AG04449 (cell line): ENCODE data around the gene SCMH1.

Experiments used
- CTCF ChIA-PET: fragments of 350-600 bp; formaldehyde crosslinking; extraction: SDS; loops from one replicate; lab custom pipeline; 2021; ENCODE audit warnings: antibody characterized with exemption; lab: Yijun Ruan, JAX
- POLR2A ChIA-PET: fragments of 400-600, 350-600 bp; formaldehyde crosslinking; extraction: SDS; loops from one replicate; lab custom pipeline; 2020; ENCODE audit warnings: antibody characterized with exemption, inconsistent platforms; lab: Yijun Ruan, JAX
- DNase-seq: peaks from one replicate; pipeline ENCODE4 v3.0.0-alpha.2; 2010; ENCODE audit warnings: low read depth, low spot score
- H3K4me3 ChIP-seq: 2 replicates; pipeline ENCODE4 v1.5.1; 2011; ENCODE audit warnings: low read depth, mild to moderate bottlenecking, control low read depth, low read length
- CTCF ChIP-seq: IDR thresholded peaks from one replicate; pipeline ENCODE4 v1.5.1; 2011; ENCODE audit warnings: mild to moderate bottlenecking, moderate library complexity, low read length, control low read depth, inconsistent platforms; ENCODE audit not compliant: insufficient read depth; ENCODE audit errors: missing control alignments

Gene SCMH1

GRCh38 chr1:41160498-41161110, 81.5 kb downstream of the SCMH1 start:
- DNase-seq: no peak
- CTCF ChIA-PET: interaction anchor here (1.4 kb wide), 1 partner anchor 80 kb away, joined by 4 read pairs; no protein-coding TSS in a partner anchor

GRCh38 chr1:41158966-41159365, 83.1 kb downstream of the SCMH1 start:
- DNase-seq: no peak
- CTCF ChIA-PET: interaction anchor here (1.3 to 1.4 kb wide), 3 partner anchors 15 to 273 kb away, joined by 3 to 4 read pairs (median 3); no protein-coding TSS in a partner anchor
- POLR2A ChIA-PET: no interaction called here
- no peak for TF ChIP-seq CTCF
- H3K4me3 ChIP-seq: no peak overlapping the region

More at GRCh38 chr1:41160498-41161110, 81.5 kb downstream of the SCMH1 start:
- H3K4me3 ChIP-seq: no peak overlapping the region
- TF ChIP-seq CTCF: no peak
- POLR2A ChIA-PET: no interaction called here

GRCh38 chr1:41158147-41158875, 83.8 kb downstream of the SCMH1 start:
- H3K4me3 ChIP-seq: no peak overlapping the region
- TF ChIP-seq CTCF: no peak
- DNase-seq: no peak
- ChIA-PET CTCF (interaction anchor here (0.5 to 1.4 kb wide), 3 partner anchors 15 to 274 kb away, joined by 3 read pairs; no protein-coding TSS in a partner anchor), POLR2A (no interaction called here)

- no peak for DNase-seq
- POLR2A ChIA-PET: no interaction called here
- H3K4me3 ChIP-seq: no peak overlapping the region
- TF ChIP-seq CTCF: no peak
- CTCF ChIA-PET: interaction anchor here (0.7 to 2.3 kb wide), 3 partner anchors 20 to 176 kb away, joined by 3 to 9 read pairs (median 4); partner anchors contain the start of gene CTPS1
These were observed 87.0 kb downstream of the SCMH1 start for GRCh38 chr1:41155105-41155504.

- no peak overlapping the region for H3K4me3 ChIP-seq
- POLR2A ChIA-PET: no interaction called here
- DNase-seq: no peak
- TF ChIP-seq CTCF: no peak
- CTCF ChIA-PET: interaction anchor here (0.9 kb wide), 1 partner anchor 33 kb away, joined by 3 read pairs; no protein-coding TSS in a partner anchor
These were observed 88.3 kb downstream of the SCMH1 start for GRCh38 chr1:41153750-41154274.

- no peak for TF ChIP-seq CTCF
- ChIA-PET CTCF (interaction anchor here (0.9 to 2.1 kb wide), 6 partner anchors 18 to 265 kb away, joined by 3 to 11 read pairs (median 3); no protein-coding TSS in a partner anchor), POLR2A (no interaction called here)
- H3K4me3 ChIP-seq: no peak overlapping the region
- peak; percentile 84 for DNase-seq
These were observed 89.5 kb downstream of the SCMH1 start for GRCh38 chr1:41152622-41153044.
